ENCODE measurements around the gene TSPAN9. TPM values are rescaled to one million over a fixed set of nuclear protein-coding genes. Genes with fewer than 3 reads are reported as not detected.
A peak's percentile ranks its signal among the peaks of the same experiment; 100 is the strongest.

The TSPAN9 gene
- total RNA-seq, 1 experiment from 2014 or later = 13.2 TPM

- H4K20me1 ChIP-seq (ENCODE audit: insufficient read depth) = no peaks in the 10 kb centered on the region
- no peaks in the 10 kb centered on the region for H3K27me3 ChIP-seq (ENCODE audit: insufficient read depth, low read length)
- TF ChIP-seq CTCF (IDR thresholded peaks at IDR 0.05 in 2 of 3, conservative IDR thresholded peaks at IDR 0.05 in 1 of 3; ENCODE audit: borderline replicate concordance in 1 of 3, insufficient read depth in 1 of 3, low read depth in 2 of 3, low read length in 2 of 3) (peak; percentile 37 to 77 (median 75); a peak in 5 of 6 replicates), RAD21 (IDR thresholded peaks at IDR 0.05; ENCODE audit: low read depth) (peak; percentile 68), ELF1 (IDR thresholded peaks at IDR 0.05; ENCODE audit: borderline replicate concordance, low read depth) (no peak)
- no peak overlapping the region for H3K9ac ChIP-seq (ENCODE audit: low read length)
- H3K4me3 ChIP-seq (replicated peaks in 1 of 2; ENCODE audit: low read depth in 1 of 2, low read length in 2 of 2) = no peak overlapping the region
- ChIA-PET CTCF (interaction anchor here (0.7 to 1.3 kb wide), 2 partner anchors 68 to 134 kb away, joined by 3 to 4 read pairs; no protein-coding TSS in a partner anchor), POLR2A (no interaction called here), RAD21 (ENCODE audit: low non-redundant PET in 1 of 2, low total read pairs in 2 of 2, uncharacterized antibody in 2 of 2, unreplicated experiment in 2 of 2) (interaction anchor here in 1 of 2 experiments (0.7 kb wide), 1 partner anchor 67 kb away, joined by 3 read pairs; no protein-coding TSS in a partner anchor)
- H3K9me3 ChIP-seq (ENCODE audit: control insufficient read depth in 1 of 2, insufficient read depth in 1 of 2, low read depth in 1 of 2, low read length in 2 of 2) = no peaks in the 10 kb centered on the region
- no peaks in the 10 kb centered on the region for H3K79me2 ChIP-seq (ENCODE audit: insufficient read depth, low read length)
- H3K4me1 ChIP-seq (ENCODE audit: control insufficient read depth in 1 of 2, insufficient read depth in 2 of 2, low read length in 2 of 2) = peaks cover 0 to 13% of the 10 kb centered on the region in 2 experiments; a peak in 2 of 4 replicates
- no peak overlapping the region for H2AFZ ChIP-seq (ENCODE audit: low read depth, low read length, poor library complexity, severe bottlenecking)
- no peak overlapping the region for H3K27ac ChIP-seq (ENCODE audit: low read depth, low read length)
- H3K9me2 ChIP-seq (ENCODE audit: insufficient read depth) = no peaks in the 10 kb centered on the region
- ATAC-seq (peak; percentile 81), DNase-seq (ENCODE audit: low read depth, low spot score) (peak; percentile 10)
- no peak overlapping the region for H3K4me2 ChIP-seq (ENCODE audit: low read length)
- no TSS peak for BruUV-seq (replicated peaks)
- H3K36me3 ChIP-seq (ENCODE audit: control insufficient read depth in 1 of 2, insufficient read depth in 2 of 2, low read length in 2 of 2) = no peaks in the 10 kb centered on the region
- intact Hi-C loops (cut with micrococcal nuclease) = no loop called here
Observed at GRCh38 chr12:3207858-3208257, 130.7 kb downstream of the TSPAN9 start.

- Histone ChIP-seq H3K27ac (ENCODE audit: low read depth, low read length) (no peak overlapping the region), H3K36me3 (ENCODE audit: control insufficient read depth in 1 of 2, insufficient read depth in 2 of 2, low read length in 2 of 2) (no peaks in the 10 kb centered on the region), H3K4me1 (ENCODE audit: control insufficient read depth in 1 of 2, insufficient read depth in 2 of 2, low read length in 2 of 2) (peaks cover 0 to 19% of the 10 kb centered on the region in 2 experiments; a peak in 2 of 4 replicates), H3K79me2 (ENCODE audit: insufficient read depth, low read length) (no peaks in the 10 kb centered on the region), H3K27me3 (ENCODE audit: insufficient read depth, low read length) (no peaks in the 10 kb centered on the region), H3K4me3 (replicated peaks in 1 of 2; ENCODE audit: low read depth in 1 of 2, low read length in 2 of 2) (no peak overlapping the region), H3K9me3 (ENCODE audit: control insufficient read depth in 1 of 2, insufficient read depth in 1 of 2, low read depth in 1 of 2, low read length in 2 of 2) (no peaks in the 10 kb centered on the region), H3K9ac (ENCODE audit: low read length) (no peak overlapping the region), H3K4me2 (ENCODE audit: low read length) (no peak overlapping the region), H2AFZ (ENCODE audit: low read depth, low read length, poor library complexity, severe bottlenecking) (no peak overlapping the region), H4K20me1 (ENCODE audit: insufficient read depth) (no peaks in the 10 kb centered on the region), H3K9me2 (ENCODE audit: insufficient read depth) (no peaks in the 10 kb centered on the region)
- CTCF ChIA-PET = interaction anchor here (1.0 kb wide), 1 partner anchor 11 kb away, joined by 5 read pairs; no protein-coding TSS in a partner anchor
- POLR2A ChIA-PET = no interaction called here
- BruUV-seq (replicated peaks) = no TSS peak
- no peak for DNase-seq (ENCODE audit: low read depth, low spot score)
- RAD21 ChIA-PET (ENCODE audit: low non-redundant PET in 1 of 2, low total read pairs in 2 of 2, uncharacterized antibody in 2 of 2, unreplicated experiment in 2 of 2) = no interaction called here
- intact Hi-C loops (cut with micrococcal nuclease) = no loop called here
- no peak for ATAC-seq
- TF ChIP-seq SIN3A (IDR thresholded peaks at IDR 0.05; ENCODE audit: low read depth) (no peak), ZBTB33 (IDR thresholded peaks at IDR 0.05; ENCODE audit: extremely low read depth, insufficient replicate concordance, low read length) (no peak), EZH2phosphoT487 (IDR thresholded peaks at IDR 0.05; ENCODE audit: borderline replicate concordance) (no peak), CBX3 (IDR thresholded peaks at IDR 0.05; ENCODE audit: low read depth) (no peak), JUND (IDR thresholded peaks at IDR 0.05) (no peak), REST (IDR thresholded peaks at IDR 0.05; ENCODE audit: low read depth) (no peak), EZH2 (IDR thresholded peaks at IDR 0.05) (no peak), SRF (IDR thresholded peaks at IDR 0.05; ENCODE audit: low read depth) (no peak), YY1 (IDR thresholded peaks at IDR 0.05; ENCODE audit: extremely low read depth, insufficient replicate concordance, low read depth, low read length) (no peak), ZFX (IDR thresholded peaks at IDR 0.05) (no peak)
Observed at GRCh38 chr12:3213188-3213587, 136.0 kb downstream of the TSPAN9 start.

All from HCT116 (cell line).